H54 (cell line): Measurements from ENCODE around the gene TMEM248.
"Not testable (repeated sequence)": the region's sequence is repeated elsewhere in the genome, so short reads cannot be mapped to it uniquely, and the experiment has no call there.

Source experiments
- DNase-seq: peaks from one replicate; pipeline ENCODE4 v3.0.0; 2011; ENCODE audit warnings: low spot score, mixed read lengths; ENCODE audit not compliant: insufficient read length
- FAIRE-seq: peaks from 3 replicates; lab custom pipeline; 2011; peaks lifted over from hg19 to GRCh38; lab: Jason Lieb, UNC
- POLR2A ChIP-seq: IDR thresholded peaks from 2 replicates; pipeline ENCODE4 v1.6.1; 2011; ENCODE audit warnings: low read depth, mild to moderate bottlenecking, low read length

The TMEM248 gene

GRCh38 chr7:66901941-66902843 lies 18.8 kb upstream of the TMEM248 start:
- TF ChIP-seq POLR2A, result no peak
- FAIRE-seq (no peak), DNase-seq (no peak)

- TF ChIP-seq POLR2A, result no peak
- FAIRE-seq (no peak), DNase-seq (no peak)
Observed at GRCh38 chr7:66902844-66903180, 18.2 kb upstream of the TMEM248 start.

GRCh38 chr7:66903360-66904062 lies 17.5 kb upstream of the TMEM248 start:
- FAIRE-seq, result no peak
- DNase-seq, result no peak

GRCh38 chr7:66904063-66904593 lies 16.9 kb upstream of the TMEM248 start:
- no peak for FAIRE-seq
- TF ChIP-seq POLR2A, result no peak

More at GRCh38 chr7:66903360-66904062, 17.5 kb upstream of the TMEM248 start:
- no peak for TF ChIP-seq POLR2A

GRCh38 chr7:66905278-66905677 lies 15.7 kb upstream of the TMEM248 start:
- DNase-seq (no peak), FAIRE-seq (no peak)
- TF ChIP-seq POLR2A, result no peak

More at GRCh38 chr7:66904063-66904593, 16.9 kb upstream of the TMEM248 start:
- DNase-seq, result no peak

- FAIRE-seq (no peak), DNase-seq (no peak)
- no peak for TF ChIP-seq POLR2A
Observed at GRCh38 chr7:66905689-66906088, 15.3 kb upstream of the TMEM248 start.

- no peak for DNase-seq
- TF ChIP-seq POLR2A, result no peak
- FAIRE-seq, result no peak
Observed at GRCh38 chr7:66907731-66908130, 13.3 kb upstream of the TMEM248 start.

GRCh38 chr7:66908598-66908997 lies 12.4 kb upstream of the TMEM248 start:
- not testable (repeated sequence) for DNase-seq, FAIRE-seq

- FAIRE-seq (no peak), DNase-seq (no peak)
- TF ChIP-seq POLR2A, result no peak
Observed at GRCh38 chr7:66910789-66911188, 10.2 kb upstream of the TMEM248 start.

- FAIRE-seq, DNase-seq: not testable (repeated sequence)
Observed at GRCh38 chr7:66911191-66911590, 9.8 kb upstream of the TMEM248 start.

GRCh38 chr7:66912195-66912594 lies 8.8 kb upstream of the TMEM248 start:
- DNase-seq (no peak), FAIRE-seq (no peak)
- TF ChIP-seq POLR2A, result no peak

- no peak for FAIRE-seq
- no peak for DNase-seq
- no peak for TF ChIP-seq POLR2A
Observed at GRCh38 chr7:66913118-66914037, 7.6 kb upstream of the TMEM248 start.

- FAIRE-seq, DNase-seq: not testable (repeated sequence)
Observed at GRCh38 chr7:66917904-66918303, 3.1 kb upstream of the TMEM248 start.
